ACHN (cell line): ENCODE data around the gene TRABD2B.
A peak's percentile ranks its signal among the peaks of the same experiment; 100 is the strongest.

Experiments
- DNase-seq: peaks from one replicate; pipeline ENCODE4 v3.0.0-alpha.2; 2015
- in situ Hi-C: cut with HindIII; loops from 2 replicates; pipeline ENCODE4 v1.10.0; 2017; ENCODE audit warnings: low sequenced_read_pairs, low pct_ligation_motif_present, low pct_unique_long_range_greater_than_20kb

The TRABD2B gene

DNA sequence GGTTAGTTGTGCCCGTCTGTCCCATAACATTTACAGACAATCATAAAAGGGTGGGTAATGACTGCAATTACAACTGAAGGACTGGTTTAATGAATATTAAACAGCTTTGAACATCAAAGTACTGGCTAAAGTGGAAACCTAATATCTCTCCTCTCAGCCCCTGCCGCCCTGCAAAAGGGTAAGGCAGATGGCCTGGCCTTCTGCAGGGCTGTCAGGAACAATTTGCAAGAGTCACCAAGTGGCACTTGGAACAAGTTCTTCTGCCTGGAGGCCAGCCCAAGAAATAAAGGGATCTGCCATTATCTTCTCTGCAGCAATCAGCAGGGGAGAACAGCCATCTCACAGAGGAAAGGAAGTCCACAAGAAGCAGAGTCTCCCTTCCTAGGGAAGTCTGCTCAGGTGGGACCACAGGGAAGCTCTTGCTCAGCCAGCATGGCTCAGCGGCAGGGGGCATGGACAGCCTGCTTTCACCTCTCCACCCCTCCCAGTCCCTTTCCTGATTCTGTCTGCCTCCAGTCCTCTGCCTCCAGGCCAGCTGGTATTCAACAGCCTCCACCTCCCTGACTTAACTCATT, 96.1 kb downstream of the TRABD2B start:
- no peak for DNase-seq

DNA sequence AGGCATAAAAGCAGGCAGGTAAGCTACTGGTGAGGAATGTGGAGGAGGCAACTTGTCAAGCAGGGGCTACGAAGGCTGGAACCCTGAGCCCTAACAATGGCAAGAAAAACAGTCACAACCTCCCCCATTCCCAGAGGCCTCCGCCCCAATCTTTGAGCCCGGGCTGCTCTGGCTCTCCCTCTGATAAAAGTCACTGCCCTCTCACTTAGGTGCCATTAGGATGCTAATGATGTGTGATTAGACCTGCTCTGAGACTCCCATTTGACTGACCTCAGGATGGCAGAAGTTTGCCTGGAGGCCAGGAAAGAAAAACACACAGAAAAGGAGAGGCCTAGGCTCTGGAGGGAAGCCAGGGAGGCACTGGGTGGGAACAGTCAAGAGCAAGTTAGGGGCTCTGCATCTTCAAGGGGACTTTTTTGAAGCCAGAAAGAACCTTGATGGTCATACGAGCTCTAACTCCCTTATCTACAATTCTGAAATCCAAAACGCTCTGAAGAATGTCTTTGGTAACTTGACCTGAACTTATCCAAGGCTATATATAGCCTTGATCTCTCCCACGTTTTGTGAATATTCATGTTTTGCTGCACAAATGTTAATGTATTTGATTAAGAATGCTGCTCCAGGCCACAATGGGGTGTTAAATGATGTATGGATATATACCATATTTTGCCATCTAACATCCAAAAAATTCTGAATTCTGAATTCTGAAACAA, 98.9 kb downstream of the TRABD2B start:
- in situ Hi-C loops, result no loop called here
- no peak for DNase-seq

More for the DNA sequence above, 96.1 kb downstream of the TRABD2B start:
- in situ Hi-C loops, result no loop called here

DNA sequence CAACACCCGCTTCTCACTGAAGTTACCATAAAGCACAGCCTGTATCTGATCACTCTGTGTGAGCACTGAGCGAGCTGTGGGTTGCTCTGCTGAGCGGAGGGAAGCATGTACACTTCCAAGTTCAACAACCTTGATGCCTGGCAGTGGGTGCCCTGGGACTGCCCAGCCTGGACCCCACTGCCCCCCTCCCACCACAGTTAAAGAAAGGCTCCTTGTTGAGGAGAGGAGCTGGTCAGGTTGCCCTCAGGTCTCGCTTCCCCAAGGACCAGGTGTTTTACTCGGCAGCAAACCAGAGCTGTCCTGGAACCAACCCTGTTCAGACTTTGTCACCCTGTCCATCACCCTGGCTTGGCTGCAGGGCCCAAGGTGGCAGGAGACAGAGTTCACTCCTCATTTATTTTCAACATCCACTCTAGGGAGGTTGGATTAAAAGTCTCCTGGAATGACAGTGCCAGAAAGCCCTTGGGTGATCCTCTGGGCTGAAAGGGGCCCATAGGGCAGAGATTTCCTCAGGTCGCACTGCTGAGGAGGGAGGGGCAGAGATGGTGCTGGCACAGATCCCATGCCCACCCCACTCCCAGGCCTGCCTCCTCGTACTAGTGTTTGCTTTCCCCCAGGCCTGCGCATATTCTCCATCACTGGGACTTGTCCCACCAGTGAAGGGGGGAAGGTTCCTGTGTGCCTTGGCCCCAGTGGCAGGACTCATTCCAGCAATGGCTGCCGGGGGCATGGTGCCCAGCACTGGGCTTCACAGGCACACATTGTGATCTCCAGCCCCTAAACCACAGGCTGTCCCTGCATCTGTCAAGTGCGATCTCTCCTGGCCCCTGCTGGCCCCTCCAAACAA, 101.7 kb downstream of the TRABD2B start:
- in situ Hi-C loops, result no loop called here

DNA sequence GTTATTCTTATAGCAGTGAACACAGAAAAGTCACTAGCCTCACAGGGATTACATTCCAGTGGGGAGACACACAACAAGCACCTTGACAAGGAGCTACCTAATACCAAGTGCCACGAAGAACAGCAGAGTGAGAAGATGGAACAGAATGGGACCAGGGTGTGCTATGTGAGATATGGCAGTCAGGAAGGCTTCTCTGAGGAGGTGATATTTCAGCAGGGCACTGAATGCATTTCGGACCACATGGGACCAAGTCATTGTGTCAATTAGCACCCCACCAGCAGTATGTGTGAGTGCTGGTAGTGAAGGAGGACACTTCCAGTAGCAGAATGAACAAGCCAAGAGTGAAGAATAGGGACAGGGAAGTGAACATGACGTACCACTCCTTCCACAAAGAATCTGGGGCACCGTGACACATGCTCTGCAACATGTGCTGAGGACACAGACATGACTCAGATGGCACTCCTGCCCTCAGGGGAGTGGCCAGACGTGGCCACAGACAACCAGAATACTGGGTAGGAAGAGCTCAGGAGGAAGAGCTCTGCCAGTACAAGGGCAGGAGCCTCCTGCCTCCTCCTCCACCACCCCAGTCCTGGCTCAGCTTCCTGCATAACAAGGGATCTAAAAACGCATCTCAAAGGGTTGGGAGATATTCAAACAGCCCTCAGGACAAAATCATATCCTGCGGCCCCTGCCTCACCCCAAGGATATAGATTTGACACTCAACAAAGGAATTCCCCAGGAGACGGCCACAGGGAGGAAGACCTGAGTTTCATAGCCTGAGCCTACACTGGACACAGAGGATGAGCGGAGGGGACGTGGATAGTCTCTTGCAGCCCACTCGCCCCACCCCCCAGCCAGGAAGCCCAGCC, 102.5 kb downstream of the TRABD2B start:
- no peak for DNase-seq
- in situ Hi-C loops, result no loop called here

More for the DNA sequence above, 101.7 kb downstream of the TRABD2B start:
- DNase-seq, result no peak

DNA sequence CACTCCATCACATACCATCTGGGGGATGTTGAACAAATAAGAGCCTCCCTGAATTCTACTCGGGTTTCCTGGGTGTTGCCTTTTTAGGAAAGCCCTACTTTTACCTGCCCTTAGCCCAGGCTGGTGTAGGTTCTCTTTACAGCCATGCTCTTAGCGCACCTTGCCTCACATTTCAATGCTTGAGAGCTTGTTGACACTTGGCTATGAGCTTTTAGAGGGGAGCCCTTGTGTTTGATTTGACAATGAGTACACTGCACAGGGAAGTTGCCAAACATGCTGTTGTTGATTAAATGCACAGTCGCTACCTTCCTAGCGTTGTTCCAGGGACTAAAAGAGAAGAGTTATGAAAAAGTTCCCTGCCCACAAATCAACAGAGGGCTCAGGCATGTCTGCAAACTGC, 103.8 kb downstream of the TRABD2B start:
- in situ Hi-C loops, result no loop called here
- no peak for DNase-seq

DNA sequence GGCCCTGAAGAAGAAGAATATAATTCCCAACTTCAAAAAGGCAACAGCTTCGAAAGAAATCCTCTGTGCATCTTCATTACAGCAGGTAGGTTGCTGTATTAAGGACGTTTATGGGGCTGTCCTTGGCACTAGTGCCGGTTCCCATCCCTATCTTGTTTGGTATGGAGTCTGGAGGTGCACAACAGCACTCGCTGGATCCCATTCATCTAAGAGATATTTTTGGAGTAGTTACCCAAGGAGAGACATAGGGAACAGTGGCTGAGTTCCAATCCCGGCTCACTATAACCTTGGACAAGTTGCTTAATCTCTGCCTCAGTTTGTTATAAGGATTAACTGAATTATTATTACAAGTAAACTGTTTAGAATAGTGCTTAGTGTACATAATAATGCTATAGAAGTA, 106.4 kb downstream of the TRABD2B start:
- DNase-seq, result no peak
- in situ Hi-C loops, result no loop called here

DNA sequence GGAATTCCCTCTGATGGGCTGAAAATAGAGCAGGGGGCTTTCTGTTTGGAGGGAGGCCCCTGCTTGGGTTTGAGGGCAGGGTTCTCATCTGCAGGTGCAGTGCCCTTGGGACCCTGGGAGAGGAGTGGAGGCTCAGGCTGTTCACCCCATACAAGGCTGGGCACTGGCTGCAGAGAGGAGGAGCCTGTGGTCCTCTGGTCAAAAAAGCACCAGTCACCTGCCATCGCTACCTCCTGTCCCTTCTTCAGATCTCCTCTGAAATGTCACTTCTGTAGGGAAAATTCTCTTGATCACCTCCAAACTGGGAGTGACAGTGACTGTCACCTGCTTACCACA, 108.9 kb downstream of the TRABD2B start:
- in situ Hi-C loops, result no loop called here
- DNase-seq, result no peak

DNA sequence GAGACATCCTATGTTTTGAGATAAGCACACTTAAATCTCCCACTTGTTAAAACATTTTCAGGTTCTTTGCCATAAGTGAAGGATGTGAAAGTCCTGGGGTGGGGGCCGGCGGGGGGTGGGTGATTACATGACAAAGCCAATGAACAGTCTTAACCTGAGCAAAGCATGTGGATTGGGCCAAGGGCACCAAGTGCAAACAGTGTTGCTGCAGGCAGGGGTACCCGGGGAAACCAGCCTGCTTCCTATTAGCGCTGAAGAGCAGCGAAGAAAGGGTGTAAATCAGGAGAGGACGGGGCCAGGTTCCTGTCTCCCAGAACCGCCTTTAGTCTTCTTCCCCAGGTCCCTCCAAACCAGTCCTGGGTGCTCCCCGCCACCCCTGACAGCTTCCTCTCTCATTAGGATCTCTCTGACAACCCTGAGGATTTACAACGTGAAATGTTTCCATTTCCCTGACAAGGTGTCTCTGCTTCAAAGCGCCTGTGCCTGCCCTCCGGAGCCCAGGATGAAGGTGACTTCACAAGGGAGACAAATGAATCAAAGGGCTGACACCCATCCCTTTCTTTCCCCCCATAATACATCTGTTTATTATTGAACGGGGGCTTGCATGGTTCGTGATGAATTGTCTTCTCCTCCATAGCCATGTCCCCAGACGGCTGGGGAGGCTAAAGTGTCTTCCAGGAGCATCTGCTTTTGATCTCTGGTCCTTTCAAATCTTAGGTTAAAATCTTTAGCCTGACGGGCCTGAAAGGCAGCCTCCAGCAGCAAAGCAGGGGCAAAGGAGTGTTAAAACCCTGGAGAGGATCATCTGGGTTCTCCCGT, 109.5 kb downstream of the TRABD2B start:
- in situ Hi-C loops, result no loop called here
- DNase-seq, result no peak

DNA sequence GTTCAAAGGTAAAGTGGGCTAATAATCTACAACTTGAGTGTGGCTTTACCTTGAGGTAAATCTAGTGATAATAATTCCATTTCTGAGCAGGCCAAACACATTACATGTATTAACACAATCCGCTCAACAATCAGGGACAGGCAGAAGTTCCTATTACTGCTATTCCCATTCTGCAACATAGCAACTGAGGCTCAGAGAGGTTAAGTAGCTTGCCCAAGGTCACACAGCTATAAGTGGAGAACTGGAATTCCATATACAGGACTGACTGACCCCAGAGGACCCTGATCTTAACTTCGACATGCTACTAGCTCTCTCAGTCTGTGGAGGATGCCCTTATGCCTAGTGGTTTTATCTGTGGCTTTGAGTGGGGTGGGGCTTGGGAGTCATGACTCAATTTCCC, 110.1 kb downstream of the TRABD2B start:
- DNase-seq, result no peak
- in situ Hi-C loops, result no loop called here

DNA sequence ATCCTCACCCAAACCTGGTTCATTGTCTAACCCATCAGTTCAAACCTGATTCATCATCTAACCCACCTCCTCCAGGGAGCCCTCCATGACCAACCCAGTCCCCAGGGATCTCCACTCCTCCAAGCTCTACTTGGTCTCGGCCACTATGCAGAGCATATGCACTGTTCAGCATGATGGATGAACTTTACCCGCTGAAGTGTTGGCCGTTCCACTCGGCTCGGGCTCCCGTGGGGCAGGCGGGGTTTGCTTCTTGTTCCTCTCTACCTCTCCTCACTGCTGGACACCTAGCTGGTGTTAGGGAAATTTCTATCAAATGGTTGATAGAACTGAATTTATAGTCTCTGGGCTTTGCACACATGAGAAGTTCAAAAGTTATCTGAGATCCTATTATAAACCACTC, 111.0 kb downstream of the TRABD2B start:
- in situ Hi-C loops, result no loop called here
- no peak for DNase-seq

DNA sequence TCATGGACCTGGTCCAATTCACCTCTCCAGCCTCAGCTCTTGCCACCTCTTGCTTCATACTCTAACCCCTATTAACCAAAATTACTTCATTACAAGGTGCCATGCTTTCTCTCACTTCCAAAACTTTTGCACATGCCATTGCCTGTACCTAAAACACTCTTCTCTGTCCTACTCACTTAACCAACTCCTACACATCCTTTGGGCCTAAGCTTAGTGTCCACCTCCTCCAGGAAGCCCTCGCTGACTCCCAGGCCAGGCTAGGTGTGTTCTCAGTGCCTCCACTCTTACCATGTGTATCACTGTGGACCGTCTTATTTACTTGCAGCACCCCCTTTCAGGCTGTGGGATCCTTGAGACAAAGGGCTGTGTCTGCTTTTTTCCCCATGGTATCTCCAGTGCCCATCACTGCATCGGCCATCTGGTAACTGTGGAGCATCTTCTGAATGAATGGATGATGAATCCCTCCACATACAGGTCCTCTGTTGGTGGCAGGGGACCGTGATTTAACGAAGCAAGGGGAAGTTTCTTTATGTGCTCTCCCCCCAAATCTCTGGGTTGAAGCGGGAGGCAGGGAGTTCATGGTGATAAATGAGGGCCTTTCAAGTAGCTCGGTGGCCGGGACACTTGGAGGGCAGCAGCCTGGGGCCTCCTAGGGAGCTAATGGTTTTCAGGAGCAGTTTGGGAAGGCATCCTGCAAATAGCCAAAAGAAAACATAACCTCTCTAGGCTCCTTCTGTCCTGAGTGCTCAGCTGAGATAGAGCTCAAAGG, 111.9 kb downstream of the TRABD2B start:
- in situ Hi-C loops, result no loop called here
- DNase-seq, result no peak

DNA sequence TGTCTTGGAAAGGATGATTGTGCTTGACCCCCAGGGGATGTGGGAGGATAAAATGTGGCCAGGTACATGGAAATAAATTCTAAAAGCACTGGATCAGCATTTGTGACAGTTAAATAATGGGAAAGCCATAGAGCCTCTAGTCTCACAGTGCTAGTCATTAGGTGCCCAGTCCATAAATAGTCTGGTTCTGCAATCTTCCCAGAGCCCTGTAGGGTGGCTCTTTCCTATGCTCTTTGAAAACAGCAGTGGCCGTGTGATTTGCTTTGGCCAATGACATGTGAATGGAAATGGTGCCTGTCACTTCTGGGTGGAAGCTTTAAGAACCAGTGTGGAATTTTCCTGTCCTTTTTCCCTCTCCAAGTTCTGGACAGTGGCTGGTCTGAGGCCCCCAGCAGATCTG, 113.2 kb downstream of the TRABD2B start:
- in situ Hi-C loops, result no loop called here
- no peak for DNase-seq

DNA sequence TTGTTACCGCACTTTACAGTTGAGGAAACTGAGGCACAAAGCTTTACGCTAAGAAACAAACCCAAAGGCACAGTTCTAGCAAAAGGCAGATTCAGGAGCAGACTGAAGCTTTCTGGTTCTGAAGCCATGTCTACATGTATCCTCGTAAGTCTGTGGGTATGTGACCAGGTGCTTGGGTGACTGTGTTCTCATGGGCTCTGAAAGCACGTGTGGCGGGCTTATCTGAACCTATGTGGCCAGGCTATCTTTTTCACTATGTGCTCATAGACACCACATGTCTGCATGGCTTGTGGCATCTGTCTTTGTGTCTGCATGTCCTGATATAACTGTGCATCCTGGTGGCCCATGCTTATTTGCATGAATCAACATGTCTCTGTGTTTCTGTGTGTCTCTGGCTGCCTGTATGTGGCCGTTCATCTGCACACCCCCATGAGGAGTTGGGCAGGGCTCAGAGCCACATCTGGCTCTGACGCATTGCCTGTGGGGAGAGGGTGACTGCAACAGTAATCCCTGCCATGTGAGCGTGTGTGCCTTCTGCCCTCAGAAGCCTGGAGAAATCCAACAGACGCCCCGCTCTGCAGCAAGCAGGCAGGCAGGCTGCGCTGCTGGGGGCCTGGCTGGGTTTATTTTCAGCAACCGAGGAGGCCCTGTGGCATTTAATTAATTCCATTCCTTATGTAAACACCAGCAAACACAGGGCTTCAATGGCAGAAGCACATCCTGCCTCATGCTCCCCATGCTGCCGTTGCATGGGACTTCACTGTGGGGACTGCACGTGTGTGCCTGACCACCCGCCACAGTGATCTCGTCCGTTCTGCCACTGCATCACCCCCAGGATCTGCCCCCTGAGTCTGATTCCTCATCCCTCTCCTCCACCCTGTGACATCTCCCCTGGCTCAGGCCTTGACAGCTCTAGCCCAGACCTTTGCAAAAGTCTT, 115.4 kb downstream of the TRABD2B start:
- no peak for DNase-seq
- in situ Hi-C loops, result no loop called here

DNA sequence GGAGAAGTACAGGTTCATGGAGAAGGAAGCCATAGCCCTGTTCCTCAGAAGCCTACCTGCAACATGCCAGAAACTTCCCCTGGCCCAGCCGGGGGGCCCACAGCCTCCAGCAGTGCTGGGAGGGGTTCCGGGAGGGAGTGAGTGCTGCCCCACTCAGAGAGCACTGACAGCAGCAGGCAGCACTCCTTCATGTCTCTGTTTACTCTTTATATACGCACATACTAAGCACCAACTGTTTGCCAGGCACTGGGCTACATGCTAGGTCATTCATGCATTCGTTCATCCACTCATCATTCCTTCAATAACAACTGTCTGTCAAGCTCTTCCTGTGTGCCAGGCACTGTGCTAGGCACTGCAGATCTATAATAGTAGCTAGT, 120.6 kb downstream of the TRABD2B start:
- in situ Hi-C loops, result no loop called here
- no peak for DNase-seq

DNA sequence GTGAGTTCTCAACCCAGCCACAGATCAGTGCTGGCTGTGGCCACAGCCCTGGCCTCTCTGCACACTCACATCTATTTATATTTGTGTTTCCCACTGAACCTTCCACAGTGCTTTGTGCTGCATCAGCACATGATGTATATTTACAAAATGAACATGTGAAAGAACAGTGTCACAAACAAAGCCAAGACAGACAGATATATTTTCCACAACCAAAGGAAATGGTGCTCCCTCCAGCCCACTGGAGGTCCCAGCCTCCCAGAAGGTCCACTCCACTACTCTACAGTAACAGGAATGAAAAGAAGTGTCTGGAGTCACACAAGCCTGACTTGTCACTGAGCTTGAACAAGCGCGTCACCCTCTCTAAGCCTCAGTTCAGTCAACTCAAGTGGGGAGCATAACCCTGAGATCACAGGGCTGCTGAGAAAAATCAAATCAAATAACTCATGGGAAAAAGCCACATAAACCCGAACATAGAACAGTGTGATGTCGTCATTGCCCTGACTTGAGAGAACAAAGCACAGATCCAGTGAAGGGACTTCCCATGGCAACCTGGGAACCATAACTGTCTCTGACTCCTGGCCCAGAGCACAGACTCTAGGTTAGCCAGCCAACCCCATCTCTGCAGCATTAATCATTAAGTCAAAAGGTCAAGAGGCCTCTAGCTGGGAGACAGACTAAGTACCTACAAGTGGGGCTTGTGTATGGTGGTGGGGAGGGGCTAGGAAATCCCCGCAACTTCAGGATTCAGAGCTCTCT, 121.2 kb downstream of the TRABD2B start:
- DNase-seq, result peak; percentile 94
- in situ Hi-C loops, result no loop called here

DNA sequence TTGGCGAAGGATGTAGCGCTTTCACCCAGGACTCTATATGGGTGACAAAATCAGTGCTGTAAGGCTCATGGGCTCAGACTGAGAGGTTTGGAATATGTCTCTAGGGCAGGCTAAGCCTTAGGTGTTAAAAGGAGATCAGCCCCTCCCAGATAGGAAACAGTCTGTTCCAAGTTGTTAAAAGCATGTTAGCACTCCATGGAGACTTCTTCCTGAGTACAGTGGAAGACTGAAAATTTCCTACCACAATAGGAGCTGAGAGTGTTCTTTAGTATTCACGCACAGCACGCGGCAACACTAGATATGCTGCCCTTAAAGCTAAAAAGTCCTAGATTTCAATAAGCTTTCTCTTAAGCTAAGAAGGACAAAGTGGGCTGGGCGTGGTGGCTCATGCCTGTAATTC, 122.1 kb downstream of the TRABD2B start:
- peak; percentile 1 for DNase-seq
- in situ Hi-C loops, result no loop called here
